ENCODE measurements around the gene NRP2. TPM values are rescaled to one million over a fixed set of nuclear protein-coding genes. Genes with fewer than 3 reads are reported as not detected.

The NRP2 gene
- total RNA-seq, 1 experiment from 2014 or later: 18.3 TPM

GRCh38 chr2:205644018-205644417 lies 38.3 kb upstream of the NRP2 start:
- H3K27ac ChIP-seq (ENCODE audit: low read length): 0 out of 2 replicates have a peak overlapping the region, but pooled peaks have one; percentile 5
- POLR2A ChIA-PET (ENCODE audit: unreplicated experiment): no interaction called here
- intact Hi-C loops (cut with micrococcal nuclease): no loop called here
- CTCF ChIA-PET: no interaction called here
- no TSS peak for BruUV-seq (replicated peaks)
- H4K20me1 ChIP-seq (ENCODE audit: low read length): no peaks in the 10 kb centered on the region
- no peaks in the 10 kb centered on the region for H3K79me2 ChIP-seq (ENCODE audit: low read length)
- H2AFZ ChIP-seq (ENCODE audit: low read length): peak overlapping the region; percentile 21; the same call in 1 of the 2 replicates
- H3K36me3 ChIP-seq (ENCODE audit: low read depth, low read length): no peaks in the 10 kb centered on the region
- peaks cover 4% of the 10 kb centered on the region for H3K4me1 ChIP-seq (ENCODE audit: insufficient read depth, low read length)
- DNase-seq (peak; percentile 68), ATAC-seq (peak; percentile 60)
- TF ChIP-seq EZH2phosphoT487 (IDR thresholded peaks at IDR 0.05; ENCODE audit: borderline replicate concordance, low read length): no peak
- no peak for TF ChIP-seq EZH2 (IDR thresholded peaks at IDR 0.05; ENCODE audit: low read length, unreplicated experiment)
- TF ChIP-seq CTCF (conservative IDR thresholded peaks at IDR 0.05; ENCODE audit: low read depth, low read length): no peak
- H3K9ac ChIP-seq (ENCODE audit: low read length): no peak overlapping the region
- no peaks in the 10 kb centered on the region for H3K9me3 ChIP-seq (ENCODE audit: low read length)
- no peaks in the 10 kb centered on the region for H3K27me3 ChIP-seq (ENCODE audit: low read length)
- peak overlapping the region; percentile 36 for H3K4me2 ChIP-seq (ENCODE audit: low read length)
- H3K9me2 ChIP-seq (replicated peaks; ENCODE audit: low read length): no peaks in the 10 kb centered on the region
- H3K4me3 ChIP-seq (ENCODE audit: low read length): no peak overlapping the region
- no peaks in the 10 kb centered on the region for H3F3A ChIP-seq (ENCODE audit: low read length, unreplicated experiment)

- POLR2A ChIA-PET (ENCODE audit: unreplicated experiment): no interaction called here
- Histone ChIP-seq H3K4me1 (ENCODE audit: insufficient read depth, low read length) (peaks cover 15% of the 10 kb centered on the region), H3K9me2 (replicated peaks; ENCODE audit: low read length) (no peaks in the 10 kb centered on the region), H4K20me1 (ENCODE audit: low read length) (no peaks in the 10 kb centered on the region), H3K9ac (ENCODE audit: low read length) (no peak overlapping the region), H3K36me3 (ENCODE audit: low read depth, low read length) (no peaks in the 10 kb centered on the region), H2AFZ (ENCODE audit: low read length) (no peak overlapping the region), H3K4me3 (ENCODE audit: low read length) (no peak overlapping the region), H3K79me2 (ENCODE audit: low read length) (no peaks in the 10 kb centered on the region), H3K27ac (ENCODE audit: low read length) (no peak overlapping the region), H3K27me3 (ENCODE audit: low read length) (no peaks in the 10 kb centered on the region), H3K4me2 (ENCODE audit: low read length) (no peak overlapping the region), H3F3A (ENCODE audit: low read length, unreplicated experiment) (no peaks in the 10 kb centered on the region), H3K9me3 (ENCODE audit: low read length) (no peaks in the 10 kb centered on the region)
- no TSS peak for BruUV-seq (replicated peaks)
- no peak for DNase-seq
- no peak for ATAC-seq
- TF ChIP-seq CTCF (conservative IDR thresholded peaks at IDR 0.05; ENCODE audit: low read depth, low read length) (no peak), EZH2phosphoT487 (IDR thresholded peaks at IDR 0.05; ENCODE audit: borderline replicate concordance, low read length) (no peak), EZH2 (IDR thresholded peaks at IDR 0.05; ENCODE audit: low read length, unreplicated experiment) (no peak)
- CTCF ChIA-PET: no interaction called here
- intact Hi-C loops (cut with micrococcal nuclease): no loop called here
Observed at GRCh38 chr2:205646680-205647079, 35.6 kb upstream of the NRP2 start.

- BruUV-seq (replicated peaks): no TSS peak
- Histone ChIP-seq H3K9ac (ENCODE audit: low read length) (no peak overlapping the region), H3K4me1 (ENCODE audit: insufficient read depth, low read length) (peaks cover 16% of the 10 kb centered on the region), H3F3A (ENCODE audit: low read length, unreplicated experiment) (no peaks in the 10 kb centered on the region), H3K27ac (ENCODE audit: low read length) (peak overlapping the region; percentile 16; the same call in 1 of the 2 replicates), H4K20me1 (ENCODE audit: low read length) (no peaks in the 10 kb centered on the region), H3K9me3 (ENCODE audit: low read length) (no peaks in the 10 kb centered on the region), H2AFZ (ENCODE audit: low read length) (no peak overlapping the region), H3K4me3 (ENCODE audit: low read length) (no peak overlapping the region), H3K36me3 (ENCODE audit: low read depth, low read length) (no peaks in the 10 kb centered on the region), H3K4me2 (ENCODE audit: low read length) (no peak overlapping the region), H3K79me2 (ENCODE audit: low read length) (no peaks in the 10 kb centered on the region), H3K9me2 (replicated peaks; ENCODE audit: low read length) (no peaks in the 10 kb centered on the region), H3K27me3 (ENCODE audit: low read length) (no peaks in the 10 kb centered on the region)
- TF ChIP-seq EZH2phosphoT487 (IDR thresholded peaks at IDR 0.05; ENCODE audit: borderline replicate concordance, low read length) (no peak), EZH2 (IDR thresholded peaks at IDR 0.05; ENCODE audit: low read length, unreplicated experiment) (no peak), CTCF (conservative IDR thresholded peaks at IDR 0.05; ENCODE audit: low read depth, low read length) (no peak)
- ATAC-seq: peak; percentile 95
- intact Hi-C loops (cut with micrococcal nuclease): no loop called here
- POLR2A ChIA-PET (ENCODE audit: unreplicated experiment): interaction anchor here (0.5 to 0.6 kb wide), 2 partner anchors 32 to 492 kb away, joined by 3 to 4 read pairs; partner anchors contain the start of gene NRP2
- DNase-seq: peak; percentile 74
- CTCF ChIA-PET: no interaction called here
Observed at GRCh38 chr2:205650450-205650849, 31.9 kb upstream of the NRP2 start.
